GM12878 (cell line): Measurements from ENCODE around the gene DCBLD1. TPM values are rescaled to one million over a fixed set of nuclear protein-coding genes. Genes with fewer than 3 reads are reported as not detected.

Experiments
- CBFB ChIP-seq: IDR thresholded peaks from 2 replicates; pipeline ENCODE4 v1.6.1; 2016; ENCODE audit warnings: antibody characterized with exemption, low read depth
- FOXM1 ChIP-seq: IDR thresholded peaks from 2 replicates; pipeline ENCODE4 v1.6.1; 2012; ENCODE audit warnings: low read depth, mild to moderate bottlenecking, inconsistent platforms, low read length, moderate library complexity
- JUNB ChIP-seq: IDR thresholded peaks from 2 replicates; pipeline ENCODE4 v1.6.1; 2016; ENCODE audit warnings: antibody characterized with exemption, mild to moderate bottlenecking
- POU2F2 ChIP-seq: IDR thresholded peaks from 3 replicates; pipeline ENCODE4 v1.6.1; 2011; ENCODE audit warnings: low read depth, mild to moderate bottlenecking, low read length, borderline replicate concordance
- RB1 ChIP-seq: fragments of 450-650 bp; formaldehyde crosslinking; IDR thresholded peaks from 2 replicates; pipeline ENCODE4 v1.6.1; 2017; ENCODE audit warnings: mild to moderate bottlenecking, borderline replicate concordance
- SMAD5 ChIP-seq: IDR thresholded peaks from 2 replicates; pipeline ENCODE4 v1.6.1; 2016; ENCODE audit warnings: antibody characterized with exemption, low read depth
- SUPT20H ChIP-seq: IDR thresholded peaks from 2 replicates; pipeline ENCODE4 v1.6.1; 2011; ENCODE audit warnings: low read depth, mild to moderate bottlenecking, low read length, moderate library complexity, borderline replicate concordance; ENCODE audit not compliant: control insufficient read depth
- polyA plus RNA-seq, 11 experiments: library from polyadenylated mRNA; depleted of rRNA in 4 of 11; unstranded in 6 of 11; stranded (reverse) in 5 of 11; fragments of >200 nt; fragmentation: Nextera tagmentation in 4 of 11; fragmentation: Illumina TruSeq in 1 of 11; extraction: Ambion mirVana in 4 of 11; extraction: Trizol in 1 of 11; gene quantifications; 1 replicate in 1 of 11; 2 replicates in 10 of 11; pipeline versions ENCODE4 v1.2.1 to v1.2.3, GENCODE V29; 2011 to 2016; ENCODE audit warnings: inconsistent platforms in 2 of 11, missing spikeins in 2 of 11, low read depth in 1 of 11
- total RNA-seq, 4 experiments: library from RNA; depleted of rRNA in 3 of 4; stranded (reverse); fragments of >200 nt in 3 of 4; fragmentation: Illumina TruSeq in 1 of 4; extraction: Trizol in 1 of 4; gene quantifications; 2 replicates each; pipeline versions ENCODE4 v1.2.1 to v1.2.3, GENCODE V29; 2013 to 2021
- TF ChIP-seq, protein P1 (sequence below): fragments of 450-650 bp; IDR thresholded peaks from 2 replicates; pipeline ENCODE4 v1.6.1; 2018; ENCODE audit warnings: borderline replicate concordance, mild to moderate bottlenecking; ENCODE audit not compliant: partially characterized antibody
- TF ChIP-seq, protein P2 (sequence below), 3 experiments: IDR thresholded peaks in 2 of 3; conservative IDR thresholded peaks in 1 of 3; 2 replicates each; pipeline ENCODE4 v1.5.1; 2011; ENCODE audit warnings: low read depth in 3 of 3, low read length in 3 of 3, mild to moderate bottlenecking in 3 of 3, control low read depth in 2 of 3, moderate library complexity in 2 of 3, inconsistent platforms in 1 of 3, mixed read lengths in 1 of 3; ENCODE audit not compliant: control insufficient read depth in 2 of 3, insufficient read depth in 1 of 3; ENCODE audit errors: extremely low read depth in 1 of 3

The DCBLD1 gene
- total and polyA plus RNA-seq, 10 of the 15 experiments (the other 5 are each of a cell fraction or from before 2014, with no cell fraction given), result 0.92 to 9.2 (median 8.3) TPM

DNA sequence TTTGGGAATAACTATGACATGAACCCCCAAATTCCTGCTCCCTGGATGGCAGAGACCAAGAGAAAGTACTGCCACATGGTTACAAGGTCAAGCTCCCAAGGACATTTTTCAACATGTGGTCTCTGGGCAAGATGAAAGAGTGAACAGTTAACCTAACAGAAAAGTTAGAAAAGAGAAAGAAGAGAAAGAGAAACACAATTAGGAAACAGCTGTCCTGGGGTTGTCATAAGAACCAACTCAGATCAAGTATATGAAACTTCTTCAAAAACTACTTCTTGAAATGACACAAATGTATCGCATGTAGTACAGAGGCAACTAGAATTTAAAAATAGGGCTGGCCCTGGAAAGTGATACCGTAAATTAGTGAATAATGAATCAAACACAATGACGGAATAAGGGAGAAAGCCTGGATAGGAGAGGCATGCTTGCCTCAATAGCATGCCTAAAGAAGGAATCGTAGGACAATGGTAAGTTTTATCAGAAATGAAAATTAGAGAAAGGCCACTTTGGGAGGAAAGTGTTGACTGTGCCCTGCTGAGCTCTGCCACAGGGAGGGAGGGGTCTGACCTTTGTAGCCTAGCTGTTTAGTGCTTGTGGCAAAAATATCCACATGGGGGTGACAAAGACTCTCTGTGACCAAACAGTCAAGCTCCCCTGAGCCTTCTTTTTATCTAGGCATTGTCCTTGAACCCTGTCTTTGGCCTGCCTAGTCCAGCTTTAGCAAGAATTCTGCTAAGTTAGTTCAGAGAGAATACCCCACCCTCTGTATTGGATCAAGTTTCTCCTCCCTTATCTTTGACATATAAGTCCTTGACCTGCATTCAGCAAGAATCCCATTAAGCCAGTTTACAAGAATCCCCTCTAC, 4.3 kb upstream of the DCBLD1 start (continued):
- TF ChIP-seq, protein P1, sequence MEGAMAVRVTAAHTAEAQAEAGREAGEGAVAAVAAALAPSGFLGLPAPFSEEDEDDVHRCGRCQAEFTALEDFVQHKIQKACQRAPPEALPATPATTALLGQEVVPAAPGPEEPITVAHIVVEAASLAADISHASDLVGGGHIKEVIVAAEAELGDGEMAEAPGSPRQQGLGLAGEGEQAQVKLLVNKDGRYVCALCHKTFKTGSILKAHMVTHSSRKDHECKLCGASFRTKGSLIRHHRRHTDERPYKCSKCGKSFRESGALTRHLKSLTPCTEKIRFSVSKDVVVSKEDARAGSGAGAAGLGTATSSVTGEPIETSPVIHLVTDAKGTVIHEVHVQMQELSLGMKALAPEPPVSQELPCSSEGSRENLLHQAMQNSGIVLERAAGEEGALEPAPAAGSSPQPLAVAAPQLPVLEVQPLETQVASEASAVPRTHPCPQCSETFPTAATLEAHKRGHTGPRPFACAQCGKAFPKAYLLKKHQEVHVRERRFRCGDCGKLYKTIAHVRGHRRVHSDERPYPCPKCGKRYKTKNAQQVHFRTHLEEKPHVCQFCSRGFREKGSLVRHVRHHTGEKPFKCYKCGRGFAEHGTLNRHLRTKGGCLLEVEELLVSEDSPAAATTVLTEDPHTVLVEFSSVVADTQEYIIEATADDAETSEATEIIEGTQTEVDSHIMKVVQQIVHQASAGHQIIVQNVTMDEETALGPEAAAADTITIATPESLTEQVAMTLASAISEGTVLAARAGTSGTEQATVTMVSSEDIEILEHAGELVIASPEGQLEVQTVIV, result no peak
- TF ChIP-seq FOXM1 (no peak), RB1 (no peak), JUNB (peak; percentile 46), SMAD5 (no peak), SUPT20H (no peak), CBFB (no peak), POU2F2 (no peak)
- TF ChIP-seq, protein P2, sequence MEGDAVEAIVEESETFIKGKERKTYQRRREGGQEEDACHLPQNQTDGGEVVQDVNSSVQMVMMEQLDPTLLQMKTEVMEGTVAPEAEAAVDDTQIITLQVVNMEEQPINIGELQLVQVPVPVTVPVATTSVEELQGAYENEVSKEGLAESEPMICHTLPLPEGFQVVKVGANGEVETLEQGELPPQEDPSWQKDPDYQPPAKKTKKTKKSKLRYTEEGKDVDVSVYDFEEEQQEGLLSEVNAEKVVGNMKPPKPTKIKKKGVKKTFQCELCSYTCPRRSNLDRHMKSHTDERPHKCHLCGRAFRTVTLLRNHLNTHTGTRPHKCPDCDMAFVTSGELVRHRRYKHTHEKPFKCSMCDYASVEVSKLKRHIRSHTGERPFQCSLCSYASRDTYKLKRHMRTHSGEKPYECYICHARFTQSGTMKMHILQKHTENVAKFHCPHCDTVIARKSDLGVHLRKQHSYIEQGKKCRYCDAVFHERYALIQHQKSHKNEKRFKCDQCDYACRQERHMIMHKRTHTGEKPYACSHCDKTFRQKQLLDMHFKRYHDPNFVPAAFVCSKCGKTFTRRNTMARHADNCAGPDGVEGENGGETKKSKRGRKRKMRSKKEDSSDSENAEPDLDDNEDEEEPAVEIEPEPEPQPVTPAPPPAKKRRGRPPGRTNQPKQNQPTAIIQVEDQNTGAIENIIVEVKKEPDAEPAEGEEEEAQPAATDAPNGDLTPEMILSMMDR (IDR thresholded peaks at IDR 0.05 in 2 of 3, conservative IDR thresholded peaks at IDR 0.05 in 1 of 3; ENCODE audit: control insufficient read depth in 2 of 3, extremely low read depth in 1 of 3, insufficient read depth in 1 of 3, low read depth in 3 of 3, low read length in 3 of 3), result peak; percentile 49 to 65 (median 50); a peak in 5 of 6 replicates
